Measurements from ENCODE around the gene RRAD. TPM values are rescaled to one million over a fixed set of nuclear protein-coding genes. Genes with fewer than 3 reads are reported as not detected.

The RRAD gene
- polyA plus RNA-seq, 1 donor from 2014 or later, result 1.0 TPM

DNA sequence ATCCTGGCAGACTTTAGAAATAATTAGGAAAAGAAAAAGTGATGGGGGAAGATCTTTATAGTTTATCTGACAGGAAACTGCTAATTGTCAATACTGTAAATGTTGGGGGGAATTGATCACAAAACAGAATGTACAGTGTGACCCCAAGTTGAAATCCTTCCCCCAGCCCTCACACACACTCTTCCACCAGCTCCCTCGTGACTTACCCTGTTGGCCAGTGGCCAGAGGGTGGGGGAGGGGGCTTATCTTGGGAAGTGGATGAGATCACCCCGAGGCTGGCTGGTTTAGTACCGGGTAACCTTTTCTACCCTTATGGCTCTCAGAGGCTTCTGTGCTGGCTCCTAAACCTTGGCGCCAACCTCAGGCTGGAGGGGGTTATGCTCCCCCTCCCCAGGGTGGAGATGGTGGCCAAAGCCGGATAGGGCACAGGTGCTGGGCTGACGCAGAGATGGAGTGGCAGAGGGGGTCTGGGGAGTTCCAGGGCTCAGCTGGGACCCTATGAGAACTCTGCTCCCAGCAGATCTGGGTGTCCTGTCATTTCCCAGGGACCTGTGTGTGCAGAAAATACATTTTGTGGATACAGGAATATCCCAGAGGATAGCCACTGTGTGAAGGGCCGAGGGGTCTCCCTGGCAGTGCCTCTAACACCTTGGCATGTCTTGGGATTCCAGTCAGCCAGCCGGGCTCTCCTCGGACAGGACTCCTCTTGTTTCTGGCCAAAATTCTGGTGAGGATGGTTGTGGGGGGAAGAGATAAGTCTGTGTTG lies 25.2 kb downstream of the RRAD start:
- no peaks in the 10 kb centered on the region for H3K9me3 ChIP-seq (ENCODE audit: low read length)
- H3K9me2 ChIP-seq (ENCODE audit: insufficient read depth, low read length), result no peaks in the 10 kb centered on the region
- H4K20me1 ChIP-seq (ENCODE audit: insufficient read depth), result no peaks in the 10 kb centered on the region
- TF ChIP-seq EP300 (conservative IDR thresholded peaks at IDR 0.05; ENCODE audit: poor library complexity, severe bottlenecking), result no peak
- TF ChIP-seq, protein P1, sequence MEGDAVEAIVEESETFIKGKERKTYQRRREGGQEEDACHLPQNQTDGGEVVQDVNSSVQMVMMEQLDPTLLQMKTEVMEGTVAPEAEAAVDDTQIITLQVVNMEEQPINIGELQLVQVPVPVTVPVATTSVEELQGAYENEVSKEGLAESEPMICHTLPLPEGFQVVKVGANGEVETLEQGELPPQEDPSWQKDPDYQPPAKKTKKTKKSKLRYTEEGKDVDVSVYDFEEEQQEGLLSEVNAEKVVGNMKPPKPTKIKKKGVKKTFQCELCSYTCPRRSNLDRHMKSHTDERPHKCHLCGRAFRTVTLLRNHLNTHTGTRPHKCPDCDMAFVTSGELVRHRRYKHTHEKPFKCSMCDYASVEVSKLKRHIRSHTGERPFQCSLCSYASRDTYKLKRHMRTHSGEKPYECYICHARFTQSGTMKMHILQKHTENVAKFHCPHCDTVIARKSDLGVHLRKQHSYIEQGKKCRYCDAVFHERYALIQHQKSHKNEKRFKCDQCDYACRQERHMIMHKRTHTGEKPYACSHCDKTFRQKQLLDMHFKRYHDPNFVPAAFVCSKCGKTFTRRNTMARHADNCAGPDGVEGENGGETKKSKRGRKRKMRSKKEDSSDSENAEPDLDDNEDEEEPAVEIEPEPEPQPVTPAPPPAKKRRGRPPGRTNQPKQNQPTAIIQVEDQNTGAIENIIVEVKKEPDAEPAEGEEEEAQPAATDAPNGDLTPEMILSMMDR (IDR thresholded peaks at IDR 0.05; ENCODE audit: poor library complexity, severe bottlenecking), result no peak
- no peak for TF ChIP-seq MXI1 (conservative IDR thresholded peaks at IDR 0.05; ENCODE audit: poor library complexity, severe bottlenecking)
- TF ChIP-seq TAF1 (IDR thresholded peaks at IDR 0.05; ENCODE audit: low read depth), result no peak
- TF ChIP-seq SMC3 (conservative IDR thresholded peaks at IDR 0.05; ENCODE audit: poor library complexity), result no peak
- TF ChIP-seq POLR2AphosphoS5 (IDR thresholded peaks at IDR 0.05), result no peak
- H3K27ac ChIP-seq (ENCODE audit: low read length), result no peak overlapping the region
- no peak overlapping the region for H2AFZ ChIP-seq (ENCODE audit: low read depth, low read length)
- no peak overlapping the region for H3K4me3 ChIP-seq (ENCODE audit: low read length)
- no peaks in the 10 kb centered on the region for H3F3A ChIP-seq (ENCODE audit: insufficient read depth, low read length, poor library complexity, severe bottlenecking)
- no peaks in the 10 kb centered on the region for H3K36me3 ChIP-seq (ENCODE audit: insufficient read depth, low read length)
- H3K27me3 ChIP-seq (ENCODE audit: insufficient read depth, low read depth, low read length), result no peaks in the 10 kb centered on the region
- no peaks in the 10 kb centered on the region for H3K79me2 ChIP-seq (replicated peaks; ENCODE audit: insufficient read depth, low read length)
- H3K9ac ChIP-seq (ENCODE audit: low read length), result no peak overlapping the region
- H3K4me2 ChIP-seq (ENCODE audit: low read length), result no peak overlapping the region

DNA sequence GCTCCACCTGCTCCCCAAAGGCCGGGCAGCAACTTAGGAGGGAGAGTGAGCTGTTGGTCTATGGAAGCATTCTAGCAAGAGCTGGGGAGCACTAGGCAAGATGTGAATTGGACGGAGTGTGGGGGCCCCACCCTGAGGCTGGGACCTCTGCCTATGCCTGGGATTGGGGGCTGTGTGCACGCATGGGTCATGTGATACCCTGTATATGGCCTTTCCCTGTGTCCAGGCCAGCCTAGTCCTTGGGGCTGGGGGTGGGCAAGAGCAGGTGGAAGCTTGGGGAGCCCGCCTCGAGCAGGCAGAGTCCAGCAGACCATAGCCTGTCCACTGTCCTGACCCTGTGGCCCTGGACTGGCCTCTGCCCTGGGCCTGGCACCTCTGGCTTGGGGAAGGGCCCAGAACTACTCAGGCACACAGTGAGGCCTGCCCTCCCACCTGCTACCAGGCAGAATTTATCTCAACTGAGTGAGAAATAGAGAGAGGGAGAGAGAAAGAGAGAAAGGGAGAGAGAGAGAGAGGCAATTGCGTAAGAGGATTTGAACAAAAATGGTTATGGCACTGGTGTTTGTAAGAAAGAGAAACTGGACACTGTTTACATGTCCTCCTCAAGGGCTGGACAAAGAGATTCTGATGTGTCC lies 25.9 kb downstream of the RRAD start:
- no peak overlapping the region for H2AFZ ChIP-seq (ENCODE audit: low read depth, low read length)
- H3K4me3 ChIP-seq (ENCODE audit: low read length), result no peak overlapping the region
- H3K79me2 ChIP-seq (replicated peaks; ENCODE audit: insufficient read depth, low read length), result no peaks in the 10 kb centered on the region
- H3K27me3 ChIP-seq (ENCODE audit: insufficient read depth, low read depth, low read length), result no peaks in the 10 kb centered on the region
- no peaks in the 10 kb centered on the region for H3K9me3 ChIP-seq (ENCODE audit: low read length)
- TF ChIP-seq, protein P2, sequence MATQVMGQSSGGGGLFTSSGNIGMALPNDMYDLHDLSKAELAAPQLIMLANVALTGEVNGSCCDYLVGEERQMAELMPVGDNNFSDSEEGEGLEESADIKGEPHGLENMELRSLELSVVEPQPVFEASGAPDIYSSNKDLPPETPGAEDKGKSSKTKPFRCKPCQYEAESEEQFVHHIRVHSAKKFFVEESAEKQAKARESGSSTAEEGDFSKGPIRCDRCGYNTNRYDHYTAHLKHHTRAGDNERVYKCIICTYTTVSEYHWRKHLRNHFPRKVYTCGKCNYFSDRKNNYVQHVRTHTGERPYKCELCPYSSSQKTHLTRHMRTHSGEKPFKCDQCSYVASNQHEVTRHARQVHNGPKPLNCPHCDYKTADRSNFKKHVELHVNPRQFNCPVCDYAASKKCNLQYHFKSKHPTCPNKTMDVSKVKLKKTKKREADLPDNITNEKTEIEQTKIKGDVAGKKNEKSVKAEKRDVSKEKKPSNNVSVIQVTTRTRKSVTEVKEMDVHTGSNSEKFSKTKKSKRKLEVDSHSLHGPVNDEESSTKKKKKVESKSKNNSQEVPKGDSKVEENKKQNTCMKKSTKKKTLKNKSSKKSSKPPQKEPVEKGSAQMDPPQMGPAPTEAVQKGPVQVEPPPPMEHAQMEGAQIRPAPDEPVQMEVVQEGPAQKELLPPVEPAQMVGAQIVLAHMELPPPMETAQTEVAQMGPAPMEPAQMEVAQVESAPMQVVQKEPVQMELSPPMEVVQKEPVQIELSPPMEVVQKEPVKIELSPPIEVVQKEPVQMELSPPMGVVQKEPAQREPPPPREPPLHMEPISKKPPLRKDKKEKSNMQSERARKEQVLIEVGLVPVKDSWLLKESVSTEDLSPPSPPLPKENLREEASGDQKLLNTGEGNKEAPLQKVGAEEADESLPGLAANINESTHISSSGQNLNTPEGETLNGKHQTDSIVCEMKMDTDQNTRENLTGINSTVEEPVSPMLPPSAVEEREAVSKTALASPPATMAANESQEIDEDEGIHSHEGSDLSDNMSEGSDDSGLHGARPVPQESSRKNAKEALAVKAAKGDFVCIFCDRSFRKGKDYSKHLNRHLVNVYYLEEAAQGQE (IDR thresholded peaks at IDR 0.05; ENCODE audit: borderline replicate concordance), result no peak
- TF ChIP-seq MXI1 (conservative IDR thresholded peaks at IDR 0.05; ENCODE audit: poor library complexity, severe bottlenecking) (no peak), SMC3 (conservative IDR thresholded peaks at IDR 0.05; ENCODE audit: poor library complexity) (no peak), RAD21 (conservative IDR thresholded peaks at IDR 0.05) (no peak), EZH2 (IDR thresholded peaks at IDR 0.05; ENCODE audit: borderline replicate concordance, insufficient read depth, low read length, poor library complexity, severe bottlenecking) (no peak), POLR2AphosphoS5 (IDR thresholded peaks at IDR 0.05) (no peak), EP300 (conservative IDR thresholded peaks at IDR 0.05; ENCODE audit: poor library complexity, severe bottlenecking) (no peak), TAF1 (IDR thresholded peaks at IDR 0.05; ENCODE audit: low read depth) (no peak)
- TF ChIP-seq, protein P1 (IDR thresholded peaks at IDR 0.05; ENCODE audit: poor library complexity, severe bottlenecking), result no peak
- no peak overlapping the region for H3K27ac ChIP-seq (ENCODE audit: low read length)
- H4K20me1 ChIP-seq (ENCODE audit: insufficient read depth), result no peaks in the 10 kb centered on the region
- no peaks in the 10 kb centered on the region for H3K36me3 ChIP-seq (ENCODE audit: insufficient read depth, low read length)
- no peaks in the 10 kb centered on the region for H3F3A ChIP-seq (ENCODE audit: insufficient read depth, low read length, poor library complexity, severe bottlenecking)
- H3K9ac ChIP-seq (ENCODE audit: low read length), result no peak overlapping the region
- H3K9me2 ChIP-seq (ENCODE audit: insufficient read depth, low read length), result no peaks in the 10 kb centered on the region
- no peak overlapping the region for H3K4me2 ChIP-seq (ENCODE audit: low read length)
